GM19023 (cell line): ENCODE measurements around the gene PCK1.
"Not testable (repeated sequence)": the region's sequence is repeated elsewhere in the genome, so short reads cannot be mapped to it uniquely, and the experiment has no call there.

Source experiments
- ATAC-seq: cut with Tn5 transposase; IDR thresholded peaks from one replicate; pipeline ENCODE4 v1.9.1; 2021; ENCODE audit warnings: mild to moderate bottlenecking, moderate library complexity; ENCODE audit not compliant: unreplicated experiment

PCK1 gene

DNA sequence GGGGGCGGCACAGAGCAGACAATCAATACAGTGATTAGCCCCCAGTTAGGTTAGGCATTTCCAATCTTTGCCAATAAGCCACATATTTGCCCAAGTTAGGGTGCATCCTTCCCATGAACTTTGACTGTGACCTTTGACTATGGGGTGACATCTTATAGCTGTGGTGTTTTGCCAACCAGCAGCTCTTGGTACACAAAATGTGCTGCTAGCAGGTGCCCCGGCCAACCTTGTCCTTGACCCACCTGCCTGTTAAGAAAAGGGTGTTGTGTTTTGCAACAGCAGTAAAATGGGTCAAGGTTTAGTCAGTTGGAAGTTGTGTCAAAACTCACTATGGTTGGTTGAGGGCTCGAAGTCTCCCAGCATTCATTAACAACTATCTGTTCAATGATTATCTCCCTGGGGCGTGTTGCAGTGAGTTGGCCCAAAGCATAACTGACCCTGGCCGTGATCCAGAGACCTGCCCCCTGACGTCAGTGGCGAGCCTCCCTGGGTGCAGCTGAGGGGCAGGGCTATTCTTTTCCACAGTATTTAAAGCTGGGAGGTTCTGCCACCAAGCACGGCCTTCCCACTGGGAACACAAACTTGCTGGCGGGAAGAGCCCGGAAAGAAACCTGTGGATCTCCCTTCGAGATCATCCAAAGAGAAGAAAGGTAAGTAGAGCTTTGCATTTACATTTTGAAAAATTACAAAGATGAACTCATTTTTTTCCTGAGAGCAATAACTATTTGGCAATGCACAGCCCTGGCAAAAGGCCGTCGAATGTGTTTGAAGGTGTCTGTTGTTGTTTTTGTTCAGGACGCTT is at the start of gene PCK1:
PCK1 (plus strand) TSS at position 557 of the 802 bp plus-strand sequence. CDS start 302 bp downstream, outside the sequence.
- ATAC-seq = no peak

DNA sequence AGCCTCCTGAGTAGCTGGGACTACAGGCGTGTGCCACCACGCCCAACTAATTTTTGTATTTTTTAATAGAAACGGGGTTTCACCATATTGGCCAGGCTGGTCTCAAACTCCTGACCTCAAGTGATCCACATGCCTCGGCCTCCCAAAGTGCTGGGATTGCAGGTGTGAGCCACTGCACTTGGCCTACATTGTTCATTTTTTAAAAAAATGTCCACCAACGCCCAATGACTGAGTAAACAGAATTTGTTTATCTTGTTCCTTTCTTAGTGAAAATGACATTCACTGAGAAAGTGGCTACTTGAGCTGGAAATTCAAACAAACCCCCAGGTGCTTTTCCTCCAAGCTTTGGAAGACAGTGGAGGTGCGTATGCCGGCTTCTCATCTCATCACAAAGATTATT is 49.2 kb upstream of the PCK1 start:
- not testable (repeated sequence) for ATAC-seq

DNA sequence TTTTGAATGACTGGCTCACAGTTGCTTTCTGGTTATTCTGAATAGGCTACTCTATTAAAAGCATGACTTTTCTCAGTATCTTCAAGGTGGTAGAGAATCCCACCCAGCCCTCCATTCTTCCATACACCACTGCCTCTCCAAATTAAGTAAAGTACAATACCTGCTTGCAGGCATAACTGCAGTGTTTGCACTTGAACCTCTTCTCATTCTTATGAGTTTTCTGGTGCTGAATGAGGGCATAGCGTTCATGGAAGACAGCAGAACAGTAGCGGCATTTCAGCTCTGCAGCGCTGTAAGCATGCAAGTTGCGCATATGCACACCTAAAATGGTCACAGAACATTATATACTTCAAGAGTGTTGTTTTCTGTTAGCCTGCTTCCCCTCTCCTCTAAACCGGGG is 48.5 kb upstream of the PCK1 start:
- ATAC-seq = no peak

DNA sequence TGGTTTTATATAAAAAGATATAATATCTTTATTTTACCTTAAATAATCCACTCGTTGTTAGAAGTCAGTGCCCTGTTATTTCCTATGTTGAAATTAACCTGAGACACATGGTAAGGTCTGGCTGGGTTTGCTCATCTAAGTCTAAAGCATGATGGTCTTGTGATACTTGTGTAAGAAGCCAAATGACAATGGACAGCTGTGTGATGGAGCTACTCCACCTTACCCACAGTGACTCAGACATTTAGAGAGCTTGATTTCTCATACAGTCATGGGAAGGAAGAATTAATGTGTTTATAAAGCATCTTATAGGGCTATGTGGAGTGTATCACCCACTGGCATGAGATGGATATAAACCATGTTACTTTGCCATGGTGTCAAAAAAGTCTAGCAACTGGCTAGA is 47.7 kb upstream of the PCK1 start:
- ATAC-seq = no peak

DNA sequence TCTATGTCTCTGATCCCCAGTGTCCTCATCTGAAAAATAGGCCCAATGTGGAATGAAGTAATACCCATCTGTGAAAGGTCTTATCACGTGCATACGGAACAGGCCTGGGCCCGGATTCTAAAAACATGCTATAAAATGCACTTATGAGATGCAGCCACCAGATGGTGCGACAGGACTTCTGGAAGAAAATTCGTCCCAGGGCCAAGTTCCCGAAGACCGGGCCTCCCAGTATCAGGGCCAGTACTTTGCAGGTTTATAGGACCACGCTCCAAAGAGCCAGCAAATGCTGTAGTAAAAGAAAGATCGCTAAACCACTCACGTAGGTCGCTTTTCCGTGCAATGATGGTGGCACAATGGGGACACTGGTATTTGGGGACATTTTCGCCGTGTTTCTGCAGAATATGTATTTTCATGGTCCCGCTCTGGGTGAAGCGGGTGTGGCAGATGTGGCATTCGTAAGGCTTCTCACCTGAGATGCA is 46.6 kb upstream of the PCK1 start:
- no peak for ATAC-seq

DNA sequence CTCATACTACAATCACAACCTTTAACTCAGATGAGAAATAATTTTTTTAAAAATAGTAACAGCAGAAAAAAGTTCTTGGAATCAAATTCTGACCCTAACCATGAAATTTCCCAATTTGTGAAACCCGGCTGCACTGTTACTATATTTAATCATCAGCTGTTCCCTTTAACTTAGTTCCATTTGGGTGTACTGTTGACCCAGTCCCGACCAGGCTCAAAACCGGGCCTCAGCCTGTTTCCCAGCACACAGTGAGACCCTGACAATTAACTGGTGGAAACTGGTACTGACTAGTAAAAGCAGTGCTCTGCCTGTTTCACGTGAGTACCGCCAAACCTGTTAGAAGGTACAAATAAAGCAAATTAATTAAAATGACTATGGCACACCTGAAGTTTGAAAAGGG is 43.0 kb upstream of the PCK1 start:
- ATAC-seq = no peak

DNA sequence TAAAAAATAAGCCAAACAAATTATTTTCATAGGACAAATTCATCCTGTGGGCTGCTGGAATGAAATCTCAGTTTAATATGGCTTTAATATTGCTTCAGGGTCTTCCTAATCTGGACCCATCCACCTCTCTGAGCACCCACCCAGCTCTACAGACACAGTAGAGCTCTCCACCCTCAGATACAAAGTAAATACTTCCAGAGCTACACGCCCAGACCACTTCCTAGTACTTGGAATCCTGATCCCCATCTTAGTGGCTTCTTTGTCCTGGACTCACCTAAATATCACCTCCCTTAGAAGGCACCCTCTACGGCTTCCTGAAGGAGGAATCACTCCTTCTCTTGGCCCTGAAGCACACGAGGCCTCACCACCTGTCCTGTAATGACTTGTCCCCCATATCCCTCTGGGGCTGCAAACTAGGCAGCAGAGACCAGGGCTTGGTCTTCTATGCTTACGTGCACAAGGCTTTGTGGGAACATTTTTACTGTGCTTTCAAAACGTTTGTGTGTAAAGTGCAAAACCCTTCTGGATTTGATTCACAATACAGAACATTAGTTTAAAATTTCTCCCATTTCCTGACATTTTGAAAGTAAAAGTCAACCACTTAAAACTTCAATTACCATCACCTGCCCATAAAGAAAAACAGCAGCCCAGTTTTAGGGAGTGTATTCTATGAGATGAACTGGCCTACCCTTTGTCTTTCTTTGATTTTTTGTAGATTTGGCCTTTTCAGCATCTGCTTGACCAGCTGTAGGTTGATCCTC is 38.4 kb upstream of the PCK1 start:
- ATAC-seq = no peak

DNA sequence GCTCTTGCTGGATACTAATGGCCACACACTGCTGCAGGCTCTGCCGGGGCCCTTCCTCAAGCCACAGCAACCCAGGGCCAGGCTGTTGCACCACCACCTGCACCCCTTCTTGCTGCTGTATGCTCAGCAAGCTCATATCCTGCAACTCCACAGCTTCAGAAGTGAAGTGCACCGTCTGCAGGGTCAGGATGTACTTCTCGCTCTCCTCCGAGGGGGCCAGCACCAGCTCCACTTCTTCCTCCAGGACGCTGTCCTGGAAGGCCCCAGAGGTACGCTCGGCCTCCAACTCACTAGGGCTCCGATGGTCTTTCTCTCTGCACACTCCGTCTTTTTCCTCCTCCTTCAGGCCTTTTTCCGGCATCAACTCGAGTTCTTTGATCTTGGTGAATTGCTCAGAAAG is 37.1 kb upstream of the PCK1 start:
- ATAC-seq = no peak

DNA sequence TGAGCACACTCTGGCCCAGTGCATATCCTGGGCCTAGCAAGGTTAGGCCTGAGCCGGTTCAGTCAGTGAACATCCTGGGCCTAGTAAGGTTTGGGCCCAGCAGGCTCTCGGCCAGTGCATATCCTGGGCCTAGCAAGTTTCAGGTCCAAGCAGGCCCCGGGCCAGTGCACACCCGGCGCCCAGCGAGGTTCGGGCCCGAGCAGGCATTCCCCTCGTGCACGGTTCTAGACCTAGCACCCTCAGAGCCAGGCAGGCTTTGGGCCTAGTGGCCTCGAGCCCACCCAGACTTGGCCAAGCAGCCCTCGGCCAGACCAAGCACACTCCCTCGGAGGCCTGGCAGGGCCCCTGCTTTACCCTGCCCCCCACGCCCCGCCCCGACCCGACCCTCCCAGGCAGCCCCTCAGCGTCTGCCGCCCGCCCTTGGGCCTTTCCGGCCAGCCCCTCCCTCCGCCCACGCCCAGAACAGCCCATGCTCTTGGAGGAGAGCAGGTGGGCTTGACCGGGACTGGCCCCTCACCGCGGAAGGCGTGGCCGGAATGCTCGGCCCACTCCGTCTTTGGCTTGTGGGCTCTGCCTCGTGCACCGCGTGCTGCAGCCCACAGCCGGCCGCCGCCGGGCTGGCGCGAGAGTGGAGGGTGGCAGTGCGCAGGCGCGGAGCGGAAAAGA is 36.3 kb upstream of the PCK1 start, which contains the start of gene CTCFL:
CTCFL (minus strand) TSS at position 630 of the 666 bp plus-strand sequence. CDS start 935 bp downstream, outside the sequence.
- no peak for ATAC-seq

DNA sequence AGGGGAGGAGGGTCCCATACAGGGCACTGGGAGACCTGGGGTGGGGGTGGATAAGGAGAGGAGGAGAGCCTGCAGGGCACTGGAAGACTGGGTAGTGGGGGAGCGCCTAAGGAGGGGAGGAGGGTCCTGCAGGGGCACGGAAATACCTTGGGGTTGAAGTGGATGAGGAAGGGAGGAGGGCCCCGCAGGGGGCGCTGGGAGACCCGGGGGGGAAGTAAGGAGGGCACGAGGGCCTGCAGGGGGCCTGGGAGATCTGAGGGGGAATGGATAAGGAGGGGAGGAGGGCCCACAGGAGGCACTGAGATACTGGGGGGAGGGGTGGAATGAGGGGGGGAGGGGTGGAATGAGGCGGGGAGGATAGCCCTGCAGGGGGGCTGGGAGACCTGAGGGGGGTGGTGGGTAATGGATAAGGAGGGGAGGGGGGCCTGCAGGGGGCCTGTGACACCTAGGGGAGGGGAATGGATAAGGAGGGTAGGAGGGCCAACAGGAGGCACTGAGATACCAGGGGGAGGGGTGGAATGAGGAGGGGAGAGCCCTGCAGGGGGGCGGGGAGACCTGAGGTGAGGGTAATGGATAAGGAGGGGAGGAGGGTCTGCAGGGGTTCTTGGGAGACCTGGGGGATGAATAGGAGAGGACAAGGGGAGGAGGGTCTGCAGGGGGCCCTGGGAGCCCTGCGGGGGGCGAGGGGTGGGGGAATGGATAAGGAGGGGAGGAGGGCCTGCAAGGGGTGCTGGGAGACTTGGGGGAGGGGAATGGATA is 35.4 kb upstream of the PCK1 start:
- ATAC-seq = no peak

DNA sequence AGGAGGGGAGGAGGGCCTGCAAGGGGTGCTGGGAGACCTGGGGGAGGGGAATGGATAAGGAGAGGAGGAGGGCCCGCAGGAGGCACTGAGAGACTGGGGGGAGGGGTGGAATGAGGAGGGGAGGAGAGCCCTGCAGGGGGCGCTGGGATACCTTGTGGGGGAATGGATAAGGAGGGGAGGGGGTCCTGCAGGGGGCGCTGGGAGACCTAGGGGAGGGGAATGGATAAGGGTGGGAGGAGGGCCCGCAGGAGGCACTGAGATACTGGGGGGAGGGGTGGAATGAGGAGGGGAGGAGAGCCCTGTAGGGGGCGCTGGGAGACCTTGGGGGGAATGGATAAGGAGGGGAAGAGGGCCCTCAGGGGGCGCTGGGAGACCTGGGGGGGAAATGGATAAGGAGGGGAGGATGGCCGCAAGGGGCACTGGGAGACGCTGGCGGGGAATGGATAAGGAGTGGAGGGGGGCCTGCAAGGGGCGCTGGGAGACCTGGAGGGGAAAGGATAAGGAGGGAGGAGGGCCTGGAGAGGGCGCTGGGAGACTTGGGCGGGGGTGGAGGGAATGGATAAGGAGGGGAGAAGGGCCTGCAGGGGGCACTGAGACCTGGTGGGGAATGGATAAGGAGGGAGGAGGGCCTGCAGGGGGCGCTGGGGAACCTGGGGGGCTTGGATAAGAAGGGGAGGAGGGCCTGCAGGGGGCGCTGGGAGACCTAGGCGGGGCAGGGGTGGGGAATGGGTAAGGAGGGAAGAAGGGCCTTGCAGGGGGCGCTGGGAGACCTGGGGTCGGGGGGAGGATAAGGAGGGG is 34.6 kb upstream of the PCK1 start:
- no peak for ATAC-seq

DNA sequence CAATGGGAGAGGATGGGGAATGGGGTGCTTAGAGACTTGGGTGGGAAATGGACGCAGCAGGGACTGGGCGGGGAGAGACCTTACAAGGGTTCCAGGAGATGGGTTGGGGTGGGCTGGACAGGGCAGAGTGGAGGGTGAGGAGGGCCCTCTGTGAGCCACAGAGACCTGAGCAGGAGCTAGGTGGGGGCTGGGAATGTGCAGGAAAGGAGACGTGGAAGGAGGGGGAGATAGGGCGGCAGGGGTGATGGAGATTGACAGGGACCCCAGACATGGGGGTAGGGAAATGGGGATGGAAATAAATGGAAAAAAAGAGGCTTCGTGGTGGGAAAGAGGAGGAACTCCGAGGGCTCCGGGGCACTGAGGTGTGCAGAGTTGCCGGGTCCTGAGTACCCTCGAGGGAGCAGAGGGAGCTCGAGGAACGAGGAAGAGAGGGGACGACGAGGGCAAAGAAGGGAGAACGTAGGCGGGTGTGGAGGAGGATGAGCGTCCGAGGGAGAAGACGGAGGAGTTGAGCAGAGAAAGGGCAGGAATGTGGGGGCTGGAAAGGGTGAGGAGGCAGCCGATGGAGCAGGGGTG is 33.9 kb upstream of the PCK1 start:
- no peak for ATAC-seq

DNA sequence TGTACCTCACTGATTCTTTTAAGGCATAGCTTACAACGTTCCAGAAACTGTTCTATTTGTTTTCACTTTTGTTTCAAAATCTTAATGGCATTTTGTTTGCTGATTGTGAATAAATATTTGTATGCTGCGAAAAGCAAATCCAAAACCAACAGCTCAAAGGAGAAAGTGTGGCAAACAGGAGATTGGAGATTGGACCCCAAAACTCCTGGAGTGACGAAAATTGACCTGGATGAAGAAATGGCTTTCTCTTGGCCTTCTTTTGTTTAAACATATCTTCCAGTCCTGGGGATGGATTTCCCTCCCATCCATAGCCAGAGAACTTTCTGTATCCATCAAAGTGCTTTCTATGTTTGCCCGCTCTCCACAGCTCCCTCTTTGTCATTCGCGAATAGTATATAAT is 33.2 kb upstream of the PCK1 start:
- no peak for ATAC-seq

DNA sequence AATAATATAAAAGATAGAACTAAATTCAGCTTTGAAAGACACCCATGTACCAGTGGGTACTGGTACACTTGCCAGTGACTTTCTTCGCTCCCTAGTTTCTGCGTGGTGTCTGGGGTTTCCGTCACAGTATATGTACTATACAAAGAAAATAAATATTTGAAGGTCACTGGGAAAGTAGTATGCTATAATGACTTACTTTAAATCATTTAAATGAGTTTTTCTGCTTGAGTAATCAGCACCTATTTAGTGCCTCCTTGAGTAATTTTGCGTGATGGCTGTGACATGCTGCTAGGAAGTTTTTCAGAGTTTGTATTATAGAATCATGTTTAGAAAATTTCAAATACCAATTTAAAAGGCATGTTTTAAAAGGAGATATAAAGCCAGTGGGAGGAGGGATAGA is 32.8 kb upstream of the PCK1 start:
- ATAC-seq = no peak

DNA sequence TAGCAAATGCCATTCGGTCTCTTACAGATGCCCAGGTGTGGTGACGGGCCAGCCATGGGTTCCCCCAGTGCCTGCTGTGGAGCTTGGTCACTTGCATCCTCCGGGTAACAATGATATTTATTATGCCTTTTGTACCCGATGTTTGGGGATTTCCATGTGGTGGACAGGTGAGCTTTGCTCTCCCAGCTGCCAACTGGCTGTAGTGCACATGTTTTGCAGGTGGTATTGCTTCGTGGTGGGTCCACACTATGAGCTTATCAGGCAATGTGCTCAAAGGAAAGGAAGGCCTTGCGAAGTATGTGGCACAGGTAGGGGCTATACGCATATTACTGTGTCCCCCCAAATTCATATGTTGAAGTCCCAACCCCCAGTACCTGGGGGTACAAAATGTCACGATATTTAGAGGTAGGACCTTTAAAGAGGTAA is 31.7 kb upstream of the PCK1 start:
- no peak for ATAC-seq

DNA sequence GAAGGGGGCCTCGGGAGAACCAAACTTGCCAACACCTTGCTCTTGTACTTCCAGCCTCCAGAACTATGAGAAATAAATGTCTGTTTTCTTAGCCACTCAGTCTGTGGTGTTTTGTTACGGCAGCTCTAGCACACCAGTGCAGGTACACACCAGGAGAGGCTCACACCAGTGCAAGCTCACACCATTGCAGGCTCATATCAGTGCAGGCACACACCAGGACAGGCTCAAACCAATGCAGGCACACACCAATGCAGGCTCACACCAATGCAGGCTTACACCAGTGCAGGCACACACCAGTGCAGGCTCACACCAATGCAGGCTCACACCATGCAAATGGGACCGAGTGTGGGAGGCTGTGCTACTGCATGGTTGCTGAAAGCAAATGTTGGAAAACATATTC is 31.1 kb upstream of the PCK1 start:
- ATAC-seq = no peak

DNA sequence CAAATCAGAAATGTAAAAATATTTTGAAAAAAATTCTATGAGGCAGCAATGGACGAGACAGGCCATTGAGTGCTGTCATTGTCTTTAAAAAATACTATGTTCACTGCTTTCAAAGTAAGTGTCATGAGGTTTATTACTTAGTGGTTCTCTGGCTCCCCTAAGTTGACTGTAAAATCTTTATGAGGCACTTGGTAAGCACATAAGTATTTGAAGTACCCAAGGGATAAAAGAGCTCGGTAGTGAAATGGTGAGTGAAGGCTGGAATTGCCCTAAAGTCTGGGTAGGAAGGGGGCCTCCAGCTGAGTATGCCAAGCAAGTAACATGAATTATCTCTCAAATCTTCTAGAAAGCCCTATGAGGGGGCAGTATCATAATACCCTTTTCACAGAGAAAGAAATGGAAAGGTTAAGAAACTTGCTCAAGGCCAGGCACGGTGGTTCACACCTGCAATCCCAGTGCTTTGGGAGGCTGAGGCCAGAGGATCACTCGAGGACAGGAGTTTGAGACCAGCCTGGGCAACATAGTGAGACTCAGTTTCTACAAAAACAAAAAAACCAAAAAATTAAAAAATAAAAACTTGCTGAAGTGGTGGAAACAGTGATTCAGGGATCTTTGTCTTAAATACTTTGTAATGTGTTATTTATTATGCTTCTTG is 30.5 kb upstream of the PCK1 start:
- ATAC-seq = no peak

DNA sequence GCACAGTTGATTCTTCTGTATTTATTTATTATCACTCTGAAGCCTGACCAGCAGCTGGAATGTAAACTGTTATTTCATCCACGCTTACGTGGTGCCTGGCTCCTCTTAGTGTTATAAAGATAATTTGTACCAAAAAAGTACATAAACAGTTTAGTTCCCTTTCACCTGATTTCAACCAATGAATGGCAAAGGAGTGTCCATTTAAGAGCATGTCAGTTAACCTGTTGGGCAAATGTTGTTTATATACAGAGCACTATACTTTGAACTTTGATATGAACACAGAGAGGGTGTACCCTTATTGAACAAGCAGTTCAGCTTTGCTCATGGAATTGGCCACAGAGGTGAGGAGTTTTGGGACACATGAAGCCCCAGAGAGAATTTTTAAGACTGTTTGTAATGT is 28.8 kb upstream of the PCK1 start:
- no peak for ATAC-seq

DNA sequence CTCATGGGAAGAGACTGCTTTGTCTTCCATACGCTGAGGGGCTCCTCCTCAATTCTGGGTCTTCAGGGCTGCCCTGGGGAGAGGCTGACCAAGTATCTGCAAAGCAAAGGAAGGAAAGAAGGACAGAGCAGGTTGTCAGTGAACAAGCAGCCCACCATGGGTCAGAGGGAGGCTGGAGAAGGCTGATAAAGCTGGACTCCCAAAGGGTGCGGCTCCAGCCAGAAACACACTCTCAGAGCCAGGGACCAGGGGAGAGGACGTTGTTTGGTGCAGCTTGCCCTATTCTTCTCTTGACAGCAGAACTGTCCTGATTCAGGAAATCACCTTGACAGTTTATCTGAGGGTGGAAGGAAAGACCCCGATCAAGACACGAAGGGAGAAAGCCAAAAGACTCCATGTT is 25.6 kb upstream of the PCK1 start:
- ATAC-seq = no peak
